ENCODE measurements around the gene INTS7.

DNA sequence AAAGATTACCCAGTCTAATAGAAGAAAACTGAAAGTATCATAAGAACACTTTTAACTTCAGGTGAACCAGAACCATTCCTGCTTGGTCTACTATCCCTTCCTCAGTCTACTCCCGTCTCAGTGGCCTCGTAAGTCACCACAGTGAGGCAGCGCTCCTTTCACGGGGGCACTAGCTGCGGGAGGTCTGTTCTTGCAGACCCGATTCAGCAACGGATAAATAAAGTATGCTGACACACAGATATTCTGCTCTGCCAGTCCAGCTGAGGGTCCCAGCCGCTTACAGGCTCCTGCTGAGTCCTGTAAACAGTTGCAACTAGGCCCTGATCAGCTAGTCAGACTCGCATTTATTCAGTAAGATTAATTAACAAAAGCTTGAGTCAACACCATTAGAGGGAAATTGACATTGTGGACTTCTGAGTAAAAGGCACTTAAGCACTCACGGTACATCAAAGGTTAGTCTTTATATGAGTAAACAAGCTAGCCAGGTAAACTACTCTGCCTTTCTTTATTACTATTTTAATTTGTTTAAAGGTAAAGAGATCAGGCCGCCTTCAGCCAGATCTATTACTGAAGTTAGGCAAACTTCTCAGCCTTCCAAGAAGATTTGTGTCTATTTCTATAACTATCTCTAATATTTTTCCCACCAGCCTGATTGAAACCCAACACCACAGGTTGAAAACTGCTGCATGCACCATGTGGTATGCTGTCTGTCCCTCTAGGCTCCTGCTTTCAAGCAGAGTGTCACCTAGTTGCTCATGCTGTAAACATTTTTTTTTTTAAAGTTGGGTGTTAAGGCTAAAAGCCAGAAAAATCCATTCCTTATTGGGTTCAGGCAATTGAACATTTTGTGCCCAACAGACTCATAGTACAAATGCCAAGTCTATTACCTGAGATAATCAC lies 87.7 kb downstream of the INTS7 start:
- TF ChIP-seq CTCF (IDR thresholded peaks at IDR 0.05; ENCODE audit: poor library complexity) = no peak
- no peak for TF ChIP-seq EZH2 (IDR thresholded peaks at IDR 0.05; ENCODE audit: borderline replicate concordance)
